NOMO-1 treated with dmso at 0.1 percent for 144 hours (cell line): ENCODE data around the gene CSN1S1.
A peak's percentile ranks its signal among the peaks of the same experiment; 100 is the strongest.
"Not testable (repeated sequence)": the region's sequence is repeated elsewhere in the genome, so short reads cannot be mapped to it uniquely, and the experiment has no call there.

ENCODE experiments used
- DNase-seq: peaks from one replicate; lab custom pipeline; 2025; ENCODE audit not compliant: unreplicated experiment; lab: John Stamatoyannopoulos, UW

Gene CSN1S1, protein sequence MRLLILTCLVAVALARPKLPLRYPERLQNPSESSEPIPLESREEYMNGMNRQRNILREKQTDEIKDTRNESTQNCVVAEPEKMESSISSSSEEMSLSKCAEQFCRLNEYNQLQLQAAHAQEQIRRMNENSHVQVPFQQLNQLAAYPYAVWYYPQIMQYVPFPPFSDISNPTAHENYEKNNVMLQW

DNA sequence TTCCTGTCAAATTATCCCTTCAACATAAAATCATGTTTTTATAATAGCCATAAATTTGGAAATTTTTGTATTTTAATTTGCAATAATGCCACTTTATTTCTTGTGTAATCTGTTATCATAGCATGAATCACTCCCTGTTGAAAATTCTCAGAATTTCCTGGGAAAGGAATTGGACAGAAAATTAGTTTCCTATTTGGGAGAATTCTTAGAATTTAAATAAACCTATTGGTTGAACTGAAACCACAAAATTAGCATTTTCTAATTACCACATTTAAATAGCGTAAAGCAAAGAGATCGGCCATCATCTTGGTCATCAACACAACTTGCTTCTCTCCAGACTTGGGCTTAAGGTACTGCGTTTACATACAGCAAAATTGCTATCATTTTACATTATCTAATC, at the start of gene CSN1S1:
Gene CSN1S1, plus strand, starts transcription at position 301 of the 400 bp plus-strand sequence. CDS start 1,488 bp downstream, outside the sequence.
- no peak for DNase-seq

DNA sequence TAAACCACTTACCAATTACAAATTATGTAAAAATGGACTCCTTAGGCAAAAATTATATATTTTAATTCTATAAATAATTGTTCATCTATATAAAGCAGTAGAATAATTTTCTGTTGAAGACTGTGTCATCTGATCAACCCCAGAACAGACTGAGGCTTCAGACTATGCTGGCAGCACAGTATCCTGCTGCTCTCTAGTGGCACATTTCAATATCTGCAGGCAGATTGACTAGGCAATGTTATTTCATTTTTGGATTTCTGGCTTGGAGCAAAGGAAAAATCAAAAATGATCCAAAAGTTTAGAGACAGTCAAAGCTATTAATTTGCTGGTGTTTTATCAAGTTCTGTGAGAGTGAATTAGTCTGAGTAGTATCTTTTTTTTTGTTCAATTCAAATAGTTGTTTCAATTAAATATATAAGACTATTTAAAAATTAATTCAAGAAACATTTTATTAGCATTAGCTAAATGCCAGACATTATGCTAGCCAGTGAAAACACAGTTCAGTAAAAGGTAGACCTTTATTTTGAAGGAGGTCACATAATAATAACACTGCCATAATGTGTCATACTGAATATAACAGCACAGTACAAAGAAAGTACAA, 49.6 kb upstream of the CSN1S1 start:
- peak; percentile 28 for DNase-seq

GRCh38 chr4:69882150-69882549, 48.7 kb upstream of the CSN1S1 start:
- DNase-seq: no peak

GRCh38 chr4:69888336-69888735, 42.5 kb upstream of the CSN1S1 start:
- no peak for DNase-seq

DNA sequence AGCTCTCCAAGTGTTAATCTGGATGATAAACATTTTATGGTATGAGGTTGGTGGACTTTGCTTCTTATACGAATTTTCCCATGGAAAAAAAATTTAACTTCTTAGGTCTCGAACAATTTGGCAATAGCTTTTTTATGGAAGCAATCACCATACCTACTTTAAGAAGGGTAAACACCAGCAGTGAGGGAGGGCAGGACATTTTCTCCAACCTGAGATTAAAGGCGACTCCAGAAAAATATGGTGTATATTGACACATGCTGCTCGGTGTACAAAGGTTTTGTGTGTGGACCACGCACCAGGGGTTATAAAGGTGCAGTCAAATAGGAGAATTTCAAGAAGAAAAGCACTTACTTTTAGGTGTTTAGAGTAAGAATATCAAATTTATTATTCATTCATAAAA, 36.7 kb upstream of the CSN1S1 start:
- no peak for DNase-seq

DNA sequence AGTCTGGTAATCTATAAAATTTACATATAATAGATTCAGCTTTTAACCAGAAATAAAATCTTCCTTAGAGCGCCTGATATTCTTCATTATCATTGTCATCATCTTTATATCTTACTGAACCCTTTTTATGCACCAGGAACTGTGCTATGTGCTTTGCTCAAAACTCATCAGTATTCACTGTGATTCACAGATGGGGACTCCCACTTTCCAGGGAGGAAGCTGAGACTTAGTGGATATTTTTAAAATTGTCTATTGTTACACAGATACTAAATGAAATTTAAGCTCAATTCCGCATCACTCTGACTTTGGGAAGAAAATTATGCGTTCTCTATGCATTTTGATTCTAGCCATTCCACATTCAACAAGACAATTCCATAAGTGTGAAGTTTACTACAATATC, 36.1 kb upstream of the CSN1S1 start:
- DNase-seq: no peak

- no peak for DNase-seq
Measured at GRCh38 chr4:69896530-69897116, 34.2 kb upstream of the CSN1S1 start.

DNA sequence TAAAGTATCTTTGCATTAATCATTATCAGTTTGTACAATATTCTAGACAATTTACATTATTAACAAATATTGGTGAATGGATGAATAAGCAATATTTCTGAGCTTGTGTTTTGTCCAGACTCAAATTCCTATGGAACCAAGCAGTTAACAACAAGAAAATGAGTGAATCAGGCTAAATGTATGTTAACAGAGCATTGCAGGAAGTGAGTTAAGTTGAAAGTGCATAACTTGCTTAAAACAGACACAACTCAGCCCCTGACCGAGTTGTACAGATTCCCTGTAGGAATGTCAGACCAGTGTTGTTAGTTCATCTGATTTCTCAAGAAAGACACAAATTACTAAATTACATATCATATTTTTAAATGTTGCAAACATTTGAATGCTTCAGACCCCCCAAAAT, 23.7 kb upstream of the CSN1S1 start:
- DNase-seq: no peak

DNA sequence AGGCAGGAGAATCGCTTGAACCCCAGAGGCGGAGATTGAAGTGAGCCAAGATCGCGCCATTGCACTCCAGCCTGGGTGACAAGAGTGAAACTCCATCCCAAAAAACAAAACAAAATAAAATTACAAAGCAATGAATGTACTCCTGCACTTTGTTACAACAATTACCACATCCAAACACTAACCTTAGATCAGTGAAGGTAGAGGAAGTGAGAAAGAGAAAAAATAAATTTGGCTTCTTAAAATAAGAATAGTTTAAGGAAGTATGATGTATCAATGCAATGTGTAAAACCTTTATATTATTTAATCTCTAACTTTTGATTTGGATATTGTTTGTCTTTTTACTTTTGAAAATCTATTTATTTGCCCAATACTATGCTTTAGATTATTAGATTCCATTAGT, 21.7 kb upstream of the CSN1S1 start:
- DNase-seq: no peak

DNA sequence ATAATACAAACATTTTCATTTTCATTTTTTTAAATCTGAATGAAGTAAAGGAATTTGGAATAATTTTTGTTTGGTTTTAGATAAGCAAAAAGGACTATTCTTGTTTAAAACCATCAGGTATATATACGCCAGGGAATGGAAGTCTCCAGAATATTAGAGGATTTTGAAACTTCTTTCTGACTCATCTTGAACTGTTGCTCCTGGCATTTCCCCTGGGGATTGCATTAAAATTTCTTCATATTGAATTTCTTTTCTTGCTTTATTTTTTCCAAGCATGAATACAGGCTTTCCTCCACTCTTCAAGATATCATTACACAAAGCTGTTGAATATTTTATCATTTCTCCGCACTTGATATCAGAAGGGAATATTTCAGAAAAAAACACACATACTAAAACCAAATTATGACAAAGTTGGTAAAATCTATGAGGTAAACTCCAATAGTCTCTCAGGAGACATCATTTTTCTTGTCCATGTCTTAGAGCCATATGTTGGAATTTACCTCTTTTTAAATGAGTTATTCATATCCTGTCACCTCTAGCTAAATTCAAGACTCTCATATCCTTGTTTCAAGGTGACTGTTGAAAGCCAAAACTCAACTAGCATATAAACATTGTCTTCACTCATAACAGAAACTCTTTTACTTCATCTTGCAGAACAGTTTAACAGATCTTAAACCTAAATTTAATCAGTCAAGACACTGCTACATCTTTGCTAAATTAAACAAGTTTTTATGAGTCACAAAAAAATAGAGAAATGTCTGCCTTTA, 20.7 kb upstream of the CSN1S1 start:
- no peak for DNase-seq

- no peak for DNase-seq
Measured at GRCh38 chr4:69920874-69921273, 10.0 kb upstream of the CSN1S1 start.

- not testable (repeated sequence) for DNase-seq
Measured at GRCh38 chr4:69923782-69924410, 7.0 kb upstream of the CSN1S1 start.

GRCh38 chr4:69934150-69934549, 3.3 kb downstream of the CSN1S1 start:
- no peak for DNase-seq

DNA sequence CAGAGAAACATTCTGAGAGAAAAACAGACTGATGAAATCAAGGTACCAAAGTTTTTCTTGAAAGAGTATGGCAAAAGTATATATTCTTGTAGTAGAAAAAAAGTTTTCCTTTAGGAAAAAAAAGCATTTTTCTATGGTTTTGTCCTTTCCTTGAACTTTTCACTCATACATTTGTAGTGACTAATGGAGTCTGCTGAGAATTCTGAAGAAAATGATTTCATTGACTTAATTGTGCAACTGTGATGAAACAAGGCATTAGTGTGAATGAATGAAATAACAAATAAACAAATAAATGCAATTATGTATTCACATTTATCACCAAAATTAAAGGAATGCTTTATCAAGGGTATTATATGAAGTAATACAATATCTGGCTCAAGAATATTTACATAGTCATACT, 5.7 kb downstream of the CSN1S1 start:
- no peak for DNase-seq

- DNase-seq: no peak
Measured at GRCh38 chr4:69951602-69952001, 20.7 kb downstream of the CSN1S1 start.

GRCh38 chr4:69957209-69957608, 26.3 kb downstream of the CSN1S1 start:
- DNase-seq: no peak

GRCh38 chr4:69965628-69966027, 34.8 kb downstream of the CSN1S1 start, which contains the start of gene CSN2:
TSS of gene CSN2 (minus strand) at chr4:69965728. CDS start at chr4:69960995, 4,733 bp downstream.
- DNase-seq: no peak

- DNase-seq: no peak
Measured at GRCh38 chr4:69970071-69970470, 39.2 kb downstream of the CSN1S1 start.

DNA sequence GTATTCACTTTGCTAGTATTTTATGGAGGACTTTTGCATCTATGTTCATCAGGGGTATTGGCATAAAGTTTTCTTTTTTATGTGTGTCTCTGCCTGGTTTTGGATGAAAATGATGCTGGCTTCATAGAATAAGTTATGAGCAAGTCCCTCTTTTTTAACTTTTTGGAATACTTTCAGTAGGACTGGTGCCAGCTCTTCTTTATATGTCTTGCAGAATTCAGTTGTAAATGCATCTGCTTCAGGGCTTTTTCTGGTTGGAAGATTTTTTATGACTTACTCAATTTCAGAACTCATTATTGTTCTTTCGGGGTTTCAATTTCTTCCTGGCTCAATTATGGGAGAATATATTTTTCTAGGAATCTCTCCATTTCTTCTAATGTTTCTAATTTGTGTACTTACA, 43.8 kb downstream of the CSN1S1 start:
- no peak for DNase-seq

DNA sequence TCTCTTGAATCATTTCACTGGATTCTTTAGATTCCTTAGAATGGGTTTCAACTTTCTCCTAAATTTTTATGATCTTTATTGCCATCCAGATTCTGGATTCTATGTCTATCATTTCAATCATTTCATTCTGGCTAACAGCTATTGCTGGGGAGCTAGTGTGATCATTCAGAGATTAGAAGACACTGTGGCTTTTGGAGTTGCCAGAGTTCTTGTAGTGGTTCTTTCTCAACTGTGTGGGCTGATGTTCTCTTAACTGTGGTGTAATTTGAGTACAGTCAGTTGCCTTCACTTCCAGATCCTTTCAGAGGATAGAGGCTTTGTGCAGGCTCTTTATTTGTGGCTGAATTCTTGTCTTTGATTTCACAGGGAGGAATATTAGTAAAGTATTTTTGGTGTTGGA, 46.7 kb downstream of the CSN1S1 start:
- DNase-seq: no peak

- DNase-seq: no peak
Measured at GRCh38 chr4:69984030-69984443, 53.2 kb downstream of the CSN1S1 start.
